Measurements from ENCODE around the gene TP53TG5.
"Not testable (repeated sequence)": the region's sequence is repeated elsewhere in the genome, so short reads cannot be mapped to it uniquely, and the experiment has no call there.

The TP53TG5 gene

DNA sequence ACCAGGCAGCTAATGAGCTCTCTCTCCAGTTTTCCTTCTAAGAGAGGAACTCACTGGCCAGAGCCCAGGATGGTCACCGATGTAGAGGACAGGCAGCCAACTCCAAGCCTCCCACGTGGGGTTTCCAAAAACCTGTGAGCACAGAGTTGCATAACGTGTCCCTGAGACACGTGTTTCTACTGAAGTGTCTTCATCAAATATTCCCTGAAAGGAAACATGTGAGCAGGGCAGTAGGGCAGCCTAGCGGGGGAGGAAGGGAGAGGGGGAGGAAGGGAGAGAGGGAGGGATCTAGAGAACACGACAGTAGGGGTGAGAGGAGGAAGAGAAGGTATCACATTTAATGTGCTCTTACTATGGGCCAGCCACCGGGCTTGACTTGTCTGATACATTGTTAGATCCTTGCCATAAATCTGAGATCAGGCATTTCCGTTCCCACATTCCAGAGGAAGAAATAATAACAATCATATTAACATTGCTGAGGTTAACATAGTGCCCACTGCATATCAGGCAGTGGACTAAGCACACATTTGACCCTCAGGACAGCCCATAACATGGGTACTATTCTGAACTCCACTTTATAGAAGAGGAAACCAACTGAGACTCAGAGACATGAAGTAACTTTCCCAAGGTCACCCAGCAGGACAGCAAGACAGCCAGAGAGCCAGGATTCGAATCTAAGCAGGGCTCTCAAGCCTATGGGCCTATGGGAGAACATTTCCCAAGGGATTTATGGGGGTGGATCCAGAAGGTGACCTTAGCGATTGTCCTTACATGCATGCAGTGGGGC is 19.6 kb downstream of the TP53TG5 start:
- no peak for TF ChIP-seq CTCF (IDR thresholded peaks at IDR 0.05; ENCODE audit: control extremely low read depth, extremely low read depth, low read depth, missing control alignments)
- ChIA-PET CTCF (interaction anchor here (1.5 to 22.0 kb wide), 8 partner anchors 10 to 413 kb away, joined by 6 to 488 read pairs (median 16); no protein-coding TSS in a partner anchor), POLR2A (no interaction called here)

DNA sequence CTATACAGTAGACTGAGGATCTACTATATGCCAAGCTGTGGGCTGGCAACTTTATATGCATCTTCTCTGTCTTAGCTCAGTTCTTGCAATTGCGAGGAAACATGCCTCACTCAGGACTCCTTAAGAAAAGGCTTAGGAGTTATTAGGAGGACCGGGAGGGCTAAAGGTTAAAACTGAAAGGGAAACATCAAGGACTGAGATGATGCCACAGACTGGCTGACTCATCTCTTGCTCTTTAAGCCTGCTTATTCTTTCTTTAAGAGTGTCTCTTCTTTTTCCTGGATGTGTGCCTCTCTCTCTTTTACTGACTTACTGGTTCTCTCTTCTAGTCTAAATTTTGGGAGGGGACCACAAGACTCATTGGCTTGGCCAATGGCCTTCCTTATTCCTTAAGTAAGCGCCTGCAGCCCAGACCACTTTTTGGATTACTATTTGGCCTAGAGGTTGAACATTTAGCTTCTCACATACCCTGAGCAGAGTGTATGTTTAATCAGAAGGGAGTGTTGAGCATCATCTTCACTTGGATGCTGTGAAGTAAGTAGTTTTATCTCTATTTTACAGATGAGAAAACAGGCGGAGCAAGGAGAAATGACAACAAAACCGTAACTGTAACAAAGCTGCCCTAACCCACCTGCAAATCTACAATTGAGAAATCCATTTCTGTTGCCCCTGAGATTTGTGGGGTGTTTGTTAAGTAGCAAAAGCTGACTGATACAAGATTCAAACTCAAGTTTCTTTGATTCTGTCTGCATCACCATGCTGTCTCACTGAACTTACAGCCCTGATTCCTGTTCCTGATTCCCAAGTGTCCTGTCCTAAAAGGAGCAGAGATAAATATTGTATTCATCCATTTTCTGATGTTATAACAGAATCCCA is 22.7 kb downstream of the TP53TG5 start:
- CTCF ChIA-PET, result interaction anchor here (0.8 to 4.4 kb wide), 5 partner anchors 19 to 416 kb away, joined by 4 to 25 read pairs (median 4); no protein-coding TSS in a partner anchor
- TF ChIP-seq CTCF (IDR thresholded peaks at IDR 0.05; ENCODE audit: control extremely low read depth, extremely low read depth, low read depth, missing control alignments), result no peak
- no peak for DNase-seq (ENCODE audit: extremely low spot score)
- POLR2A ChIA-PET, result no interaction called here

More for the DNA sequence above, 19.6 kb downstream of the TP53TG5 start:
- no peak for DNase-seq (ENCODE audit: extremely low spot score)

- POLR2A ChIA-PET, result no interaction called here
- no peak for DNase-seq (ENCODE audit: extremely low spot score)
- TF ChIP-seq CTCF (IDR thresholded peaks at IDR 0.05; ENCODE audit: control extremely low read depth, extremely low read depth, low read depth, missing control alignments), result no peak
- CTCF ChIA-PET, result interaction anchor here (0.8 to 4.4 kb wide), 9 partner anchors 8 to 417 kb away, joined by 3 to 25 read pairs (median 4); partner anchors contain the start of gene SYS1
These were observed 23.5 kb downstream of the TP53TG5 start for GRCh38 chr20:45354423-45355208.

GRCh38 chr20:45353746-45354145 is 24.4 kb downstream of the TP53TG5 start:
- DNase-seq (ENCODE audit: extremely low spot score), result no peak
- CTCF ChIA-PET, result interaction anchor here (1.0 to 4.4 kb wide), 6 partner anchors 9 to 417 kb away, joined by 3 to 25 read pairs (median 4); partner anchors contain the start of gene SYS1
- POLR2A ChIA-PET, result no interaction called here
- TF ChIP-seq CTCF (IDR thresholded peaks at IDR 0.05; ENCODE audit: control extremely low read depth, extremely low read depth, low read depth, missing control alignments), result no peak

GRCh38 chr20:45352729-45353128 is 25.4 kb downstream of the TP53TG5 start:
- ChIA-PET POLR2A (no interaction called here), CTCF (interaction anchor here (0.8 to 4.4 kb wide), 5 partner anchors 10 to 85 kb away, joined by 3 to 25 read pairs (median 4); partner anchors contain the start of gene SYS1)
- DNase-seq (ENCODE audit: extremely low spot score), result no peak
- no peak for TF ChIP-seq CTCF (IDR thresholded peaks at IDR 0.05; ENCODE audit: control extremely low read depth, extremely low read depth, low read depth, missing control alignments)

GRCh38 chr20:45350795-45351194 is 27.3 kb downstream of the TP53TG5 start:
- POLR2A ChIA-PET; DNase-seq (ENCODE audit: extremely low spot score): not testable (repeated sequence)
- CTCF ChIA-PET, result interaction anchor here (1.4 to 2.8 kb wide), 3 partner anchors 12 to 168 kb away, joined by 3 to 18 read pairs (median 3); partner anchors contain the start of gene SYS1

All from GM10248 (cell line).